ENCODE measurements around the gene KCNJ11.

The KCNJ11 gene

GRCh38 chr11:17371614-17372013 is 16.8 kb downstream of the KCNJ11 start:
- TF ChIP-seq, protein P1, sequence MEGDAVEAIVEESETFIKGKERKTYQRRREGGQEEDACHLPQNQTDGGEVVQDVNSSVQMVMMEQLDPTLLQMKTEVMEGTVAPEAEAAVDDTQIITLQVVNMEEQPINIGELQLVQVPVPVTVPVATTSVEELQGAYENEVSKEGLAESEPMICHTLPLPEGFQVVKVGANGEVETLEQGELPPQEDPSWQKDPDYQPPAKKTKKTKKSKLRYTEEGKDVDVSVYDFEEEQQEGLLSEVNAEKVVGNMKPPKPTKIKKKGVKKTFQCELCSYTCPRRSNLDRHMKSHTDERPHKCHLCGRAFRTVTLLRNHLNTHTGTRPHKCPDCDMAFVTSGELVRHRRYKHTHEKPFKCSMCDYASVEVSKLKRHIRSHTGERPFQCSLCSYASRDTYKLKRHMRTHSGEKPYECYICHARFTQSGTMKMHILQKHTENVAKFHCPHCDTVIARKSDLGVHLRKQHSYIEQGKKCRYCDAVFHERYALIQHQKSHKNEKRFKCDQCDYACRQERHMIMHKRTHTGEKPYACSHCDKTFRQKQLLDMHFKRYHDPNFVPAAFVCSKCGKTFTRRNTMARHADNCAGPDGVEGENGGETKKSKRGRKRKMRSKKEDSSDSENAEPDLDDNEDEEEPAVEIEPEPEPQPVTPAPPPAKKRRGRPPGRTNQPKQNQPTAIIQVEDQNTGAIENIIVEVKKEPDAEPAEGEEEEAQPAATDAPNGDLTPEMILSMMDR (conservative IDR thresholded peaks at IDR 0.05; ENCODE audit: low read depth) = no peak
- CTCF ChIA-PET = no interaction called here
- DNase-seq (ENCODE audit: low spot score) = no peak
- POLR2A ChIA-PET (ENCODE audit: low non-redundant PET) = no interaction called here
- H3K27ac ChIP-seq = no peak overlapping the region

DNA sequence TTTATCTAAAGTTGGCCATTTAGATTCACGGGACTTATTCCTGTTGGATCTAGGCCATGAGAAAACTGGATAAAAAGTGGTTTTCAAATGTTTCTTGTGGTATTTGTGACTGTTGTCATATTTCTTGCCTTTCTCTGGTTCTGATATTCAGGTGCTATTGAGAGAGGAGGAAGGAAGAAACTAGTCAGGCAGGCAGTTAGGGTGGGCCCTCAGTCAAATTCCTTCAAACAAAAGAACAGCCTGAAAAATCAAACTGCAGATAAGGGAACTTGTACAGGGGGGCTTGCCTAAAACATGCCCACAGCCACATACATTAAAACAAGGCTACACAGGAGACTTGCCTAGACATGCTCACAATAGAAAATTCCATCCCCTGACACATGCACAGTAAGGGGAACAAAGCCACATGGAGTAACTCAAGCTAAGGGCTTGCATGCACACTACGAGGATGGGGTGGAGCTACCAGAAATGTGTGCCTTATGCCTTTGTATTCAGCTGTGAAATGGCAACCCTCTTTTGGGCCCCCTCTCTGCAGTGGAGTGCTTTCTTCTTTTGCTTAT is 18.7 kb downstream of the KCNJ11 start:
- DNase-seq (ENCODE audit: low spot score) = no peak
- CTCF ChIA-PET = interaction anchor here (0.6 kb wide), 1 partner anchor 61 kb away, joined by 4 read pairs; no protein-coding TSS in a partner anchor
- no peak overlapping the region for H3K27ac ChIP-seq
- POLR2A ChIA-PET (ENCODE audit: low non-redundant PET) = no interaction called here
- TF ChIP-seq, protein P1 (conservative IDR thresholded peaks at IDR 0.05; ENCODE audit: low read depth) = no peak

- CTCF ChIA-PET = interaction anchor here (0.6 kb wide), 1 partner anchor 60 kb away, joined by 4 read pairs; no protein-coding TSS in a partner anchor
- DNase-seq (ENCODE audit: low spot score) = no peak
- TF ChIP-seq, protein P1 (conservative IDR thresholded peaks at IDR 0.05; ENCODE audit: low read depth) = no peak
- POLR2A ChIA-PET (ENCODE audit: low non-redundant PET) = no interaction called here
- no peak overlapping the region for H3K27ac ChIP-seq
These were observed 19.4 kb downstream of the KCNJ11 start for GRCh38 chr11:17369094-17369493.

GRCh38 chr11:17368551-17368950 is 19.9 kb downstream of the KCNJ11 start:
- TF ChIP-seq, protein P1 (conservative IDR thresholded peaks at IDR 0.05; ENCODE audit: low read depth) = no peak
- DNase-seq (ENCODE audit: low spot score) = no peak
- ChIA-PET CTCF (no interaction called here), POLR2A (ENCODE audit: low non-redundant PET) (no interaction called here)
- H3K27ac ChIP-seq = no peak overlapping the region

GRCh38 chr11:17366495-17366894 is 22.0 kb downstream of the KCNJ11 start:
- TF ChIP-seq, protein P1 (conservative IDR thresholded peaks at IDR 0.05; ENCODE audit: low read depth) = no peak
- no peak for DNase-seq (ENCODE audit: low spot score)
- CTCF ChIA-PET = interaction anchor here (0.6 kb wide), 1 partner anchor 22 kb away, joined by 3 read pairs; the partner anchor contains the start of gene KCNJ11
- no peak overlapping the region for H3K27ac ChIP-seq
- POLR2A ChIA-PET (ENCODE audit: low non-redundant PET) = no interaction called here

- POLR2A ChIA-PET (ENCODE audit: low non-redundant PET) = no interaction called here
- CTCF ChIA-PET = interaction anchor here (0.6 to 1.3 kb wide), 7 partner anchors 83 to 1274 kb away, joined by 3 to 7 read pairs (median 3); no protein-coding TSS in a partner anchor
- DNase-seq (ENCODE audit: low spot score) = peak; percentile 65
- no peak overlapping the region for H3K27ac ChIP-seq
- TF ChIP-seq, protein P1 (conservative IDR thresholded peaks at IDR 0.05; ENCODE audit: low read depth) = peak; percentile 73
These were observed 33.9 kb downstream of the KCNJ11 start for GRCh38 chr11:17354601-17354991.
